ENCODE measurements around the gene CST9.

DNA sequence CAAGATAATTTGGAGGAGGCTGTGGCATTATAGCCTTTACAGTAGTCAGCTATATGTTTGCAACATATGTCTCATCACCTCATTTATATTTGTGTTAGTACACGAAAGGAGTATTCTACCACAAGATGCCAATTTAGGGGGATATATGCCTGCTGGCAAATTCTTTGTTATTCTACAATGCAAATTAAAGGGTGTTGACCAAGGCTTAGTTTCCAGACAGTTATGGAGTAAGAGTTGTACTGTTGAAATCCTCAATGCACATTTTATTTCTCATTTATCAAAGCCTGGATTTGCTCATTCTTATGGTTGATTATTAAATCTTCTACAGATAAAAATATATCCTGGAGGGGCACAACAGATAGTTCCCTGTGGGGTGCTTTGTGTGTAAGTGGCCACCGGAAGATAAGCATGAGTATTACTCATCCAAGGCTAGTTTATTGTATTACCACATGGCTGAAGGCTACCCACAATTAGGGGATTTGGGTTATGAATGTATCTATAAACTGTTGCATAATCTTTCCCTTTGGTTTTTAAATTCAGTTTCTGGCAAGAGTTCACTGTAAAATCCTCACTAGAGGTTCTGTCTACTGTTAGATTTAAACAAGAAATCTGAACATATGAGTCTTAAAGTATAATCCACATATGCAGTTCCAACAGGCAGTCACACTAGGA, 9.0 kb downstream of the CST9 start:
- TF ChIP-seq, protein P1, sequence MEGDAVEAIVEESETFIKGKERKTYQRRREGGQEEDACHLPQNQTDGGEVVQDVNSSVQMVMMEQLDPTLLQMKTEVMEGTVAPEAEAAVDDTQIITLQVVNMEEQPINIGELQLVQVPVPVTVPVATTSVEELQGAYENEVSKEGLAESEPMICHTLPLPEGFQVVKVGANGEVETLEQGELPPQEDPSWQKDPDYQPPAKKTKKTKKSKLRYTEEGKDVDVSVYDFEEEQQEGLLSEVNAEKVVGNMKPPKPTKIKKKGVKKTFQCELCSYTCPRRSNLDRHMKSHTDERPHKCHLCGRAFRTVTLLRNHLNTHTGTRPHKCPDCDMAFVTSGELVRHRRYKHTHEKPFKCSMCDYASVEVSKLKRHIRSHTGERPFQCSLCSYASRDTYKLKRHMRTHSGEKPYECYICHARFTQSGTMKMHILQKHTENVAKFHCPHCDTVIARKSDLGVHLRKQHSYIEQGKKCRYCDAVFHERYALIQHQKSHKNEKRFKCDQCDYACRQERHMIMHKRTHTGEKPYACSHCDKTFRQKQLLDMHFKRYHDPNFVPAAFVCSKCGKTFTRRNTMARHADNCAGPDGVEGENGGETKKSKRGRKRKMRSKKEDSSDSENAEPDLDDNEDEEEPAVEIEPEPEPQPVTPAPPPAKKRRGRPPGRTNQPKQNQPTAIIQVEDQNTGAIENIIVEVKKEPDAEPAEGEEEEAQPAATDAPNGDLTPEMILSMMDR (IDR thresholded peaks at IDR 0.05; ENCODE audit: low read length) = no peak
- no peak for TF ChIP-seq EZH2phosphoT487 (IDR thresholded peaks at IDR 0.05; ENCODE audit: low read length)
